SK-N-SH treated with all-trans-retinoic acid at 6 μM for 48 hours (cell line): ENCODE results near the gene C13orf46.

ENCODE experiments used
- ATAC-seq: fragments of 200-7000 bp; cut with Tn5 transposase; 3 replicates; pipeline ENCODE4 v1.9.1; 2020; ENCODE audit warnings: mild to moderate bottlenecking, moderate library complexity
- ARNTL ChIP-seq: fragments of 450-650 bp; formaldehyde crosslinking; IDR thresholded peaks from 2 replicates; pipeline ENCODE4 v1.5.0; 2020; ENCODE audit warnings: low read depth, mild to moderate bottlenecking, moderate library complexity, borderline replicate concordance
- BACH2 ChIP-seq: fragments of 250-450 bp; sonication (Bioruptor Pico); IDR thresholded peaks from 2 replicates; pipeline ENCODE4 v1.9.0; 2021; ENCODE audit warnings: mild to moderate bottlenecking, borderline replicate concordance
- CSDC2 ChIP-seq: fragments of 250-450 bp; sonication (Bioruptor Pico); IDR thresholded peaks from 2 replicates; pipeline ENCODE4 v1.5.0; 2020; ENCODE audit warnings: mild to moderate bottlenecking, moderate library complexity
- CSRNP3 ChIP-seq: fragments of 250-450 bp; sonication (Bioruptor Pico); IDR thresholded peaks from 2 replicates; pipeline ENCODE4 v1.5.1; 2021; ENCODE audit warnings: mild to moderate bottlenecking, moderate library complexity
- ESRRG ChIP-seq: fragments of 250-450 bp; sonication (Bioruptor Pico); IDR thresholded peaks from 2 replicates; pipeline ENCODE4 v1.6.1; 2021; ENCODE audit warnings: mild to moderate bottlenecking
- GLIS3 ChIP-seq: fragments of 250-450 bp; sonication (Bioruptor Pico); IDR thresholded peaks from 2 replicates; pipeline ENCODE4 v1.5.0; 2020; ENCODE audit warnings: mild to moderate bottlenecking, moderate library complexity
- ISL1 ChIP-seq: fragments of 250-450 bp; sonication (Bioruptor Pico); IDR thresholded peaks from 2 replicates; pipeline ENCODE4 v2.1.2; 2022; ENCODE audit warnings: mild to moderate bottlenecking, moderate library complexity
- OSR1 ChIP-seq: fragments of 250-450 bp; sonication (Bioruptor Pico); IDR thresholded peaks from 2 replicates; pipeline ENCODE4 v1.8.0; 2022; ENCODE audit warnings: moderate library complexity, mild to moderate bottlenecking, inconsistent platforms
- PATZ1 ChIP-seq: fragments of 250-450 bp; sonication (Bioruptor Pico); IDR thresholded peaks from 2 replicates; pipeline ENCODE4 v1.8.0; 2020; ENCODE audit warnings: mild to moderate bottlenecking, moderate library complexity, borderline replicate concordance
- PPARA ChIP-seq: fragments of 250-450 bp; sonication (Bioruptor Pico); IDR thresholded peaks from 2 replicates; pipeline ENCODE4 v1.5.0; 2020; ENCODE audit warnings: mild to moderate bottlenecking, borderline replicate concordance
- RARB ChIP-seq: fragments of 250-450 bp; sonication (Bioruptor Pico); IDR thresholded peaks from 2 replicates; pipeline ENCODE4 v1.8.0; 2021; ENCODE audit warnings: mild to moderate bottlenecking, moderate library complexity
- SNAI2 ChIP-seq: fragments of 250-450 bp; sonication (Bioruptor Pico); IDR thresholded peaks from 2 replicates; pipeline ENCODE4 v1.5.0; 2020; ENCODE audit warnings: mild to moderate bottlenecking, moderate library complexity
- TCF4 ChIP-seq: fragments of 250-450 bp; sonication (Bioruptor Pico); IDR thresholded peaks from 2 replicates; pipeline ENCODE4 v1.8.0; 2021; ENCODE audit warnings: mild to moderate bottlenecking, moderate library complexity, borderline replicate concordance
- ZC3H10 ChIP-seq: fragments of 250-450 bp; sonication (Bioruptor Pico); IDR thresholded peaks from 2 replicates; pipeline ENCODE4 v1.5.1; 2021; ENCODE audit warnings: mild to moderate bottlenecking, moderate library complexity
- ZFP3 ChIP-seq: fragments of 250-450 bp; sonication (Bioruptor Pico); IDR thresholded peaks from 2 replicates; pipeline ENCODE4 v1.5.0; 2020; ENCODE audit warnings: mild to moderate bottlenecking, moderate library complexity
- ZFP30 ChIP-seq: fragments of 450-650 bp; formaldehyde crosslinking; IDR thresholded peaks from 2 replicates; pipeline ENCODE4 v1.5.0; 2022; ENCODE audit warnings: mild to moderate bottlenecking, moderate library complexity
- ZNF565 ChIP-seq: fragments of 450-650 bp; formaldehyde crosslinking; conservative IDR thresholded peaks from 2 replicates; pipeline ENCODE4 v1.5.0; 2020; ENCODE audit warnings: low read depth, mild to moderate bottlenecking, moderate library complexity
- ZNF70 ChIP-seq: fragments of 450-650 bp; formaldehyde crosslinking; IDR thresholded peaks from 2 replicates; pipeline ENCODE4 v1.5.0; 2020; ENCODE audit warnings: mild to moderate bottlenecking, moderate library complexity
- ZNF8 ChIP-seq: fragments of 450-650 bp; formaldehyde crosslinking; IDR thresholded peaks from 2 replicates; pipeline ENCODE4 v1.5.0; 2020; ENCODE audit warnings: mild to moderate bottlenecking, moderate library complexity
- TF ChIP-seq, protein P1 (sequence below): fragments of 250-450 bp; sonication (Bioruptor Pico); IDR thresholded peaks from 2 replicates; pipeline ENCODE4 v1.5.1; 2020; ENCODE audit warnings: low read depth, mild to moderate bottlenecking, moderate library complexity
- TF ChIP-seq, protein P2 (sequence below): fragments of 250-450 bp; sonication (Bioruptor Pico); IDR thresholded peaks from 2 replicates; pipeline ENCODE4 v1.5.0; 2020; ENCODE audit warnings: mild to moderate bottlenecking, moderate library complexity

The C13orf46 gene

GRCh38 chr13:114001331-114002008 lies 27.6 kb upstream of the C13orf46 start:
- no peak; the same call in 2 of the 3 replicates for ATAC-seq
- TF ChIP-seq SNAI2 (CRISPR knock-in tag), result no peak
- no peak for TF ChIP-seq OSR1 (CRISPR knock-in tag)
- TF ChIP-seq ZNF70, result no peak
- TF ChIP-seq PATZ1 (CRISPR knock-in tag), result no peak
- TF ChIP-seq TCF4, result no peak
- no peak for TF ChIP-seq ZNF8 (CRISPR knock-in tag)
- no peak for TF ChIP-seq ZNF565
- no peak for TF ChIP-seq ISL1
- TF ChIP-seq ZC3H10 (CRISPR knock-in tag), result no peak
- TF ChIP-seq BACH2 (CRISPR knock-in tag), result no peak
- TF ChIP-seq CSDC2, result no peak
- TF ChIP-seq PPARA (CRISPR knock-in tag), result no peak
- no peak for TF ChIP-seq CSRNP3
- no peak for TF ChIP-seq ARNTL (CRISPR knock-in tag)
- TF ChIP-seq, protein P1, sequence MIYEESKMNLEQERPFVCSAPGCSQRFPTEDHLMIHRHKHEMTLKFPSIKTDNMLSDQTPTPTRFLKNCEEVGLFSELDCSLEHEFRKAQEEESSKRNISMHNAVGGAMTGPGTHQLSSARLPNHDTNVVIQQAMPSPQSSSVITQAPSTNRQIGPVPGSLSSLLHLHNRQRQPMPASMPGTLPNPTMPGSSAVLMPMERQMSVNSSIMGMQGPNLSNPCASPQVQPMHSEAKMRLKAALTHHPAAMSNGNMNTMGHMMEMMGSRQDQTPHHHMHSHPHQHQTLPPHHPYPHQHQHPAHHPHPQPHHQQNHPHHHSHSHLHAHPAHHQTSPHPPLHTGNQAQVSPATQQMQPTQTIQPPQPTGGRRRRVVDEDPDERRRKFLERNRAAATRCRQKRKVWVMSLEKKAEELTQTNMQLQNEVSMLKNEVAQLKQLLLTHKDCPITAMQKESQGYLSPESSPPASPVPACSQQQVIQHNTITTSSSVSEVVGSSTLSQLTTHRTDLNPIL, result no peak

DNA sequence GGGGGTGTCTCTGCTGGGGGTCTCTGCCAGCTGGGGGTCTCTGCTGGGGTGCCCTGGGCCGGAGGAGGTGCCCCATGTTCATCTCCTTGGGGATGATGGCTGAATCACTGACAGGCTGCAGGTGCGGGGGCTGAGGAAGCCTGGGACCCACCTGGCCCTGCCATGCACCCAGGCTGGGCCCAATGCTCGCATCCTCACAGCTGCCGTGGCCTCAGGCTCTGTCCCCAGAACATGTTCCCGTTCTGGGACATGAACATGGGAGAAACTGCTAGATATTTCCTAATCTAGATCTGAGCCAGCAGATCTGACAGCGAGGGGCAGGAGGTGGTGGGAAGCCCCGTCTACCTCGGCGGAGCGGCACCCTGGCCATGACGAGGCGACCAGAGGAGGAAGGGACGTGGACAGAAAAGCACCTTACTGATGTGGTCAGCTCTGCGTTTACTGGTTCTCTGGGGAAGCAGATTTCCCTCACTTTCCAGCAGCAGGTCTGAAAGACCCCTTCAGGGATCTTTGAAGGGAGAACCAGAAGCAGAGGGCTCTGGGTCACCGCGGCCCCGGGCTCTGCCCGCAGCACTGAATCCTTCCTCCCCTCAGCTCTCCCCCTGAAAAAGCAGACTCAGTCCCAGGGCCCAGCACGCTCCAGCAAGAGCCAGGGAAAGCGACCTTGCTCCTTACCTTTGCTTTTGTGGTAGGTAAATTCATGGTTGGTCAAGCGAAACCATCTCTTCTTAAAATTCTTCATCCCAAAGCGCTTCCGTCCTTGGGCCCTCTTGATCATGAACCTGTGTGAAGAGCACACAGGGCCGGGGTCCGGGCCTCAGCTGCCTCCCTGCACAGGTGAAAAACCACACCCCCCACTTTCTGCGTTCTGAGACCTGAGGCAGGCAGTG lies 26.5 kb upstream of the C13orf46 start:
- TF ChIP-seq GLIS3 (CRISPR knock-in tag) (no peak), ZC3H10 (CRISPR knock-in tag) (no peak), ZNF70 (no peak), ESRRG (CRISPR knock-in tag) (no peak), SNAI2 (CRISPR knock-in tag) (no peak), BACH2 (CRISPR knock-in tag) (no peak), RARB (CRISPR knock-in tag) (no peak), ZNF565 (no peak), ZNF8 (CRISPR knock-in tag) (no peak), ARNTL (CRISPR knock-in tag) (no peak), ZFP30 (CRISPR knock-in tag) (no peak)
- TF ChIP-seq, protein P1, result no peak
- TF ChIP-seq, protein P2, sequence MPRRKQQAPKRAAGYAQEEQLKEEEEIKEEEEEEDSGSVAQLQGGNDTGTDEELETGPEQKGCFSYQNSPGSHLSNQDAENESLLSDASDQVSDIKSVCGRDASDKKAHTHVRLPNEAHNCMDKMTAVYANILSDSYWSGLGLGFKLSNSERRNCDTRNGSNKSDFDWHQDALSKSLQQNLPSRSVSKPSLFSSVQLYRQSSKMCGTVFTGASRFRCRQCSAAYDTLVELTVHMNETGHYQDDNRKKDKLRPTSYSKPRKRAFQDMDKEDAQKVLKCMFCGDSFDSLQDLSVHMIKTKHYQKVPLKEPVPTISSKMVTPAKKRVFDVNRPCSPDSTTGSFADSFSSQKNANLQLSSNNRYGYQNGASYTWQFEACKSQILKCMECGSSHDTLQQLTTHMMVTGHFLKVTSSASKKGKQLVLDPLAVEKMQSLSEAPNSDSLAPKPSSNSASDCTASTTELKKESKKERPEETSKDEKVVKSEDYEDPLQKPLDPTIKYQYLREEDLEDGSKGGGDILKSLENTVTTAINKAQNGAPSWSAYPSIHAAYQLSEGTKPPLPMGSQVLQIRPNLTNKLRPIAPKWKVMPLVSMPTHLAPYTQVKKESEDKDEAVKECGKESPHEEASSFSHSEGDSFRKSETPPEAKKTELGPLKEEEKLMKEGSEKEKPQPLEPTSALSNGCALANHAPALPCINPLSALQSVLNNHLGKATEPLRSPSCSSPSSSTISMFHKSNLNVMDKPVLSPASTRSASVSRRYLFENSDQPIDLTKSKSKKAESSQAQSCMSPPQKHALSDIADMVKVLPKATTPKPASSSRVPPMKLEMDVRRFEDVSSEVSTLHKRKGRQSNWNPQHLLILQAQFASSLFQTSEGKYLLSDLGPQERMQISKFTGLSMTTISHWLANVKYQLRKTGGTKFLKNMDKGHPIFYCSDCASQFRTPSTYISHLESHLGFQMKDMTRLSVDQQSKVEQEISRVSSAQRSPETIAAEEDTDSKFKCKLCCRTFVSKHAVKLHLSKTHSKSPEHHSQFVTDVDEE (CRISPR knock-in tag), result no peak
- ATAC-seq, result no peak

- ATAC-seq, result no peak
Measured at GRCh38 chr13:113999618-113999910, 25.7 kb upstream of the C13orf46 start.

More at GRCh38 chr13:113999618-113999910, 25.7 kb upstream of the C13orf46 start:
- no peak for TF ChIP-seq BACH2 (CRISPR knock-in tag)
- TF ChIP-seq TCF4, result no peak
- no peak for TF ChIP-seq SNAI2 (CRISPR knock-in tag)
- no peak for TF ChIP-seq PATZ1 (CRISPR knock-in tag)
- no peak for TF ChIP-seq ISL1
- no peak for TF ChIP-seq ZNF8 (CRISPR knock-in tag)
- TF ChIP-seq, protein P1, result no peak
- no peak for TF ChIP-seq OSR1 (CRISPR knock-in tag)
- TF ChIP-seq ZNF70, result no peak
- TF ChIP-seq ESRRG (CRISPR knock-in tag), result no peak
- no peak for TF ChIP-seq ZFP30 (CRISPR knock-in tag)
- no peak for TF ChIP-seq CSRNP3
- TF ChIP-seq ZC3H10 (CRISPR knock-in tag), result no peak
- TF ChIP-seq ZFP3 (CRISPR knock-in tag), result no peak
- TF ChIP-seq CSDC2, result no peak
- TF ChIP-seq RARB (CRISPR knock-in tag), result no peak
- TF ChIP-seq, all 23 proteins: peak for 0
